Activated T-cell treated with anti-CD3 and anti-CD28 coated beads for 24 hours (primary cell): ENCODE data around the gene DNM1L.

Experiments
- DNase-seq: peaks from one replicate; pipeline ENCODE4 v3.0.0-alpha.2; 2020; ENCODE audit warnings: low read depth

Gene DNM1L

GRCh38 chr12:32756476-32757066 lies 77.5 kb downstream of the DNM1L start:
- no peak for DNase-seq

GRCh38 chr12:32757157-32757556 lies 78.1 kb downstream of the DNM1L start:
- no peak for DNase-seq

- no peak for DNase-seq
Measured at GRCh38 chr12:32761716-32762115, 82.6 kb downstream of the DNM1L start.

GRCh38 chr12:32765906-32766305 lies 86.8 kb downstream of the DNM1L start:
- DNase-seq, result no peak

- no peak for DNase-seq
Measured at GRCh38 chr12:32768518-32768917, 89.4 kb downstream of the DNM1L start.

- DNase-seq, result no peak
Measured at GRCh38 chr12:32770141-32770540, 91.0 kb downstream of the DNM1L start.

GRCh38 chr12:32773691-32774090 lies 94.6 kb downstream of the DNM1L start:
- DNase-seq, result no peak

- DNase-seq, result no peak
Measured at GRCh38 chr12:32776258-32776657, 97.2 kb downstream of the DNM1L start.

GRCh38 chr12:32777159-32777558 lies 98.1 kb downstream of the DNM1L start:
- DNase-seq, result no peak

- no peak for DNase-seq
Measured at GRCh38 chr12:32777691-32778175, 98.6 kb downstream of the DNM1L start.

GRCh38 chr12:32780071-32780470 lies 101.0 kb downstream of the DNM1L start:
- no peak for DNase-seq

GRCh38 chr12:32783029-32783428 lies 103.9 kb downstream of the DNM1L start:
- no peak for DNase-seq

- no peak for DNase-seq
Measured at GRCh38 chr12:32785557-32785956, 106.5 kb downstream of the DNM1L start.

- DNase-seq, result no peak
Measured at GRCh38 chr12:32788405-32788804, 109.3 kb downstream of the DNM1L start.

GRCh38 chr12:32789446-32789845 lies 110.3 kb downstream of the DNM1L start:
- no peak for DNase-seq

- no peak for DNase-seq
Measured at GRCh38 chr12:32789916-32790315, 110.8 kb downstream of the DNM1L start.

- no peak for DNase-seq
Measured at GRCh38 chr12:32794281-32794680, 115.2 kb downstream of the DNM1L start.
